Esophagus mucosa (tissue), 1 donor: ENCODE results near the gene COQ7. TPM values are rescaled to one million over a fixed set of nuclear protein-coding genes. Genes with fewer than 3 reads are reported as not detected.
A peak's percentile ranks its signal among the peaks of the same experiment; 100 is the strongest.

Experiments
- ATAC-seq: fragments of 200-7000 bp; cut with Tn5 transposase; one replicate; pipeline ENCODE4 v1.9.1; 2020
- total RNA-seq: library from RNA; stranded (reverse); gene quantifications from one replicate; pipeline ENCODE4 v1.2.4, GENCODE V29; 2023
- donor health status: DM: yes; HTN: yes; CAD: no.

Gene COQ7
- total RNA-seq, 1 donor from 2014 or later: 12.8 TPM

DNA sequence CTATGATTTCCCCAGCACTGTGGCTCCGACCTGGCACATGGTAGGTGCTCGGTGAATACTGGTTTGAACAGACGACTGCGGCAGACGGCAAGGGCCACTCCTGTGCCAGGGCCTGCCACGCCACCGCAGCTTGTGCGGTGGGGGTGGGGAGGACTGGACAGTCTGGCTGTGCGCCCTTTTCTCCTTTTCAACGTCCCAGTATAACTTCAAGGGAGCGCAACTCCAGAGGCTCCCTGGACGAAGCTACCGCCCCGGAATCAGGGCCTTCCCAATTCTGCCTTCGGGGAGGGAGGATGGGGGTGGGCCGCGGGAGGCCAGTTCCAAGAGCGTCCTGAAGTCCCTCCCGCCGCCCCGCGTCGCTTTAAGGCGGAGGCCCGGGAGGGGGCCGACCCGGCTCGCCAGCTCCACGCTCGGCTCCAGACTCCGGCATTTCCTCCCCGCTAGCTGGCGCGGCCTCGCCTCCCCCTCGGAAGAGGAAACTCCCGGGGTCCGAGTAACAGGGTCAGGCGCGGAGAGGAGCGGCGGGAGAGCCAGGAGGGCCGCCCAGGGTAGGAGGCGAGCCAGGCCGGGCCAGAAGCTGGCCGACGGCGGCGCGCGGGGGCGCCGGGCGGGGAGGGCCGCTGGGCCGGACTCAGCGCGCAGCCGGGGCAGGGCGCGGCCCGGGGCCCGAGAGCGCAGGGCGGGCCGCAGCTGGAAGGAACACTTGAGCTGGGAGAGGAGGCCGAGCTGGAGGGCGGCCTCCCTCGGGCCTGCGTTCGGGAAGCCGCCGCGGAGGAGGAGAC, 46.4 kb downstream of the COQ7 start, which contains the start of gene ITPRIPL2:
ITPRIPL2 (plus strand) TSS at position 388 of the 782 bp plus-strand sequence. CDS start 498 bp downstream, outside the sequence.
- ATAC-seq: peak; percentile 68

- peak; percentile 58 for ATAC-seq
Observed at GRCh38 chr16:19114359-19115147, 47.1 kb downstream of the COQ7 start.

DNA sequence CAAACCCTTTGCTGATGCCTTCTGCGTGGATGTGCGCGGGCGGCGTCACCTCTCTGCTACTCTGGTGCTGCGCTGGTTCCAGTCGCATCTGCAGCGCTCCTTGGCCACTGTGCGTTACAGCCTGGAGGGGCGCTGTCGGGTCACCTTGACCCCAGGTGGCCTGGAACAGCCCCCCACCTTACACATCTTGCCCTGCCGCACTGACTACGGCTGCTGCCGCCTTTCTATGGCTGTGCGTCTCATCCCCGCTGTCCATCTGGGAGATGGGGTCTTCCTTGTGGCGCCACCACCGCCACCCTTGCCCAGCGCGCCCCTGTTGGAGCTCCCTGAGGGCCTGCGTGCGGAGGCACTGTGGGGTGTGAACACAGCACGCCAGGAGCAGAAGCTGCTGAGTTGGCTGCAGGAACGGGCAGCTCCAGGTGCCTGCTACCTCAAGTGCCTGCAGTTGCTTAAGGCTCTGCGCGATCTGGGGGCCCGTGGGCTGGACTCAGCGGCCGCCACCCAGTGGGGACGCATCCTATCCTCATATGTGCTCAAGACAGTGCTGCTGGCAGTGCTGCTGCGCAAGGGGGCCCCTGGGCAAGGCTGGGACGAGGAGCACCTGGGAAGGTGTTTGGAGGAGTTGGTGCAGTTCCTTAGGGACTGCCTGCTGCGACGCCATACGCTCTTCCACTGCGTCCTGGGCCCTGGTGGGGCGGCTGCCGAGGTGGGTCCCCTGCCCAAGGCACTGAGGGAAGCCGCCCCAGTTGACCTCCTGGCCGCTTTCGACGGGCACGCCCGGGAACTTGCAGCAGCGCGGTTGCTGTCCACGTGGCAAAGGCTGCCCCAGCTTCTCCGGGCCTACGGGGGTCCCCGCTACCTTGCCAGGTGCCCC, 48.0 kb downstream of the COQ7 start:
- peak; percentile 26 for ATAC-seq

GRCh38 chr16:19116711-19117449, 49.5 kb downstream of the COQ7 start:
- ATAC-seq: no peak

DNA sequence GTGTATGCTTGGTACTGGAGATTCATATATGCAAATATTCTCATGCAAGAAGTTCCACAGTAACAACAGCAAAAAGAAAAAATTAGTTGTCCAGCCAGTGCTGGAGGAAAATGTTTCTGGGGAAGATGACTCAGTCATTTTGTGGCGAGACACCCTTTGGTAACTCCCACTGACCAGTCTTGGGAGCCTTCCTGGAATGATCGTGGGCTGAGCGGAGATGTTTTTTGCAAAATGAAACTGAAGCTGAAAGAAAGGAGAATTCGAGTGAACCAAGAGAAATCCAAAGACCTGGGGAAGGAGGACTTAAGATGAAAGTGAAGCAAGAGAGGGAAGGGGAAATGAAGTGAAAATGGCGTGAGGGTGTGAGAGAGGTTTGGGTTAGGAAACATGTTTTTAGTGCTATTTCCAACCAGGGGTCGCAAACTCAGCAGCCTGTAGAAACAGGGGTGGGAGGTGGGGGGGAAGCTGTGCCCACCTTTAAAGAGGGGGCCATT, 51.6 kb downstream of the COQ7 start:
- no peak for ATAC-seq

- no peak for ATAC-seq
Observed at GRCh38 chr16:19119564-19119963, 52.1 kb downstream of the COQ7 start.

GRCh38 chr16:19123535-19124178, 56.2 kb downstream of the COQ7 start:
- peak; percentile 11 for ATAC-seq

- ATAC-seq: no peak
Observed at GRCh38 chr16:19126300-19126699, 58.9 kb downstream of the COQ7 start.

GRCh38 chr16:19127205-19127604, 59.8 kb downstream of the COQ7 start:
- no peak for ATAC-seq

- no peak for ATAC-seq
Observed at GRCh38 chr16:19127674-19128131, 60.3 kb downstream of the COQ7 start.

GRCh38 chr16:19128454-19129200, 61.2 kb downstream of the COQ7 start:
- no peak for ATAC-seq

Other genes starting within 250 kb of the COQ7 start
- 49.5 TPM for gene SMG1, start 141.2 kb upstream of the COQ7 start, total RNA-seq
- gene TMC7, start 83.7 kb upstream of the COQ7 start, total RNA-seq: 0.72 TPM
- gene ITPRIPL2, start 46.4 kb downstream of the COQ7 start, total RNA-seq: 29.2 TPM
- 2.0 TPM for gene SYT17, start 100.6 kb downstream of the COQ7 start, total RNA-seq
- gene CLEC19A, start 218.1 kb downstream of the COQ7 start, total RNA-seq: not detected